ENCODE measurements around the gene FAT2. TPM values are rescaled to one million over a fixed set of nuclear protein-coding genes. Genes with fewer than 3 reads are reported as not detected.

The FAT2 gene
- total RNA-seq, 2 experiments from 2014 or later: not detected

DNA sequence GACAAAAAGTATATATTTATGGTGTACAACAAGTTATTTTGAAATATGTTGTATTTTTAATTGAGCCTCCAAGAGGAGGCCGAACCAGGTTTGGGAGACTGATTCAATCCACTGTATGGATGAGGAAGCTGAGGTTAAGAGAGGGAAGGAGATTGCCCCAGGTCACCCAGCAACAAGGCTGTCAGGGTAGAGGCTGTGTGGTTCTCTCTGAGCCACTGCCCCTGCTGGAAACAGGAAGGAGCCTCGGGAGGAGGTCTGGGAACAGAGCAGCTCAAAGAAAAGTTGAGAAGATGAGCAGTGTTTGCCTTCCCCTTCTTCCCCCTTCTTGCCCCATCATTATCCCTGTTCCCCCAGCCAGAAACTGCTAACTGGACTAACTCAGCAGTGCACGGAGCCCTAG is 6.6 kb upstream of the FAT2 start:
- Histone ChIP-seq H2AFZ (ENCODE audit: low read length) (no peak overlapping the region), H3K36me3 (ENCODE audit: insufficient read depth, low read length) (no peaks in the 10 kb centered on the region), H4K20me1 (ENCODE audit: insufficient read depth, low read length) (no peaks in the 10 kb centered on the region), H3K27ac (ENCODE audit: low read depth, low read length, poor library complexity, severe bottlenecking) (no peak overlapping the region), H3K4me2 (ENCODE audit: low read length) (no peak overlapping the region), H3K4me3 (ENCODE audit: low read depth, low read length, poor library complexity, severe bottlenecking) (no peak overlapping the region), H3K9me3 (ENCODE audit: low read length) (no peaks in the 10 kb centered on the region), H3K9me2 (ENCODE audit: insufficient read depth, low read length) (no peaks in the 10 kb centered on the region), H3K4me1 (ENCODE audit: insufficient read depth, low read length, poor library complexity, severe bottlenecking) (no peaks in the 10 kb centered on the region), H3K79me2 (ENCODE audit: insufficient read depth, low read depth, low read length) (no peaks in the 10 kb centered on the region)
- BruUV-seq (replicated peaks): no TSS peak
- DNase-seq (ENCODE audit: low spot score): no peak
- TF ChIP-seq, protein P1, sequence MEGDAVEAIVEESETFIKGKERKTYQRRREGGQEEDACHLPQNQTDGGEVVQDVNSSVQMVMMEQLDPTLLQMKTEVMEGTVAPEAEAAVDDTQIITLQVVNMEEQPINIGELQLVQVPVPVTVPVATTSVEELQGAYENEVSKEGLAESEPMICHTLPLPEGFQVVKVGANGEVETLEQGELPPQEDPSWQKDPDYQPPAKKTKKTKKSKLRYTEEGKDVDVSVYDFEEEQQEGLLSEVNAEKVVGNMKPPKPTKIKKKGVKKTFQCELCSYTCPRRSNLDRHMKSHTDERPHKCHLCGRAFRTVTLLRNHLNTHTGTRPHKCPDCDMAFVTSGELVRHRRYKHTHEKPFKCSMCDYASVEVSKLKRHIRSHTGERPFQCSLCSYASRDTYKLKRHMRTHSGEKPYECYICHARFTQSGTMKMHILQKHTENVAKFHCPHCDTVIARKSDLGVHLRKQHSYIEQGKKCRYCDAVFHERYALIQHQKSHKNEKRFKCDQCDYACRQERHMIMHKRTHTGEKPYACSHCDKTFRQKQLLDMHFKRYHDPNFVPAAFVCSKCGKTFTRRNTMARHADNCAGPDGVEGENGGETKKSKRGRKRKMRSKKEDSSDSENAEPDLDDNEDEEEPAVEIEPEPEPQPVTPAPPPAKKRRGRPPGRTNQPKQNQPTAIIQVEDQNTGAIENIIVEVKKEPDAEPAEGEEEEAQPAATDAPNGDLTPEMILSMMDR (conservative IDR thresholded peaks at IDR 0.05; ENCODE audit: low read length): no peak
- no peak for TF ChIP-seq EZH2phosphoT487 (IDR thresholded peaks at IDR 0.05; ENCODE audit: borderline replicate concordance, low read depth, low read length)
- intact Hi-C loops (cut with micrococcal nuclease; ENCODE audit: unreplicated experiment): no loop called here
- CTCF ChIA-PET (ENCODE audit: unreplicated experiment): interaction anchor here (1.1 kb wide), 1 partner anchor 54 kb away, joined by 3 read pairs; no protein-coding TSS in a partner anchor
- POLR2A ChIA-PET: no interaction called here

DNA sequence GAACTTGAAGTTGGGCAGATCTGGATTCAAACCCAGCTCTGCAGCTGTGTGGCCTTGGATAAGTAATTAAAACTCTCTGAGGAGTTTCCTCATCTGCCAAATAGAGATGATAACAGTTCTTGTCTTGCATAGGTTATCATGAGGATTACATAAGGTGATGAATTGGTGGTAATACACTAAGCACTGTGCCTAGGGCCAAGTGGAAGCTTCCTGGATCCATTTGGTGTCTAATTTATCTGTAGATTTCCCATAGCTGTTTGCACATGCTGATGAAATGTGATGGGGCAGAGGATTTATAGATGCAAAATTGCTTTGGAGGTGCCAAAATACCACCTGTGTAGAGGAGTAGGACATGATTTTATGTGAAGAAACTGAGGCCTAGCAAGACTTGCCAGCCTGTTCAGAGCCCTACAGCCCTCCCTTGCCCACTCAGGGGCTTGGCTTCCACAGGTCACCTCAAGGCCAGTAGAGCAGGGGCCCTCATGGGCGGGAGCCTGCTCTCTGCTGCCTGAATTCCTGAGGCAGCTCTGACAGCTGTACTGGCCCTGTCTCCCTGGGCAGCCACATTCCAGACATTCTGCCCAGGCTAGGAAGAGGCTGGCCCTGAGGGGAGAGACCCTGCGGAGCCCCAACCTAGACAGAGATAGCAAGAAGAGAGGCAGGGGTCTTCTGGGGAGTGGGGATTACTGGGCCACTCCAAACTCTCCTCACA is 5.9 kb upstream of the FAT2 start:
- BruUV-seq (replicated peaks): no TSS peak
- Histone ChIP-seq H3K36me3 (ENCODE audit: insufficient read depth, low read length) (no peaks in the 10 kb centered on the region), H3K4me1 (ENCODE audit: insufficient read depth, low read length, poor library complexity, severe bottlenecking) (no peaks in the 10 kb centered on the region), H3K9me3 (ENCODE audit: low read length) (no peaks in the 10 kb centered on the region), H3K4me3 (ENCODE audit: low read depth, low read length, poor library complexity, severe bottlenecking) (no peak overlapping the region), H4K20me1 (ENCODE audit: insufficient read depth, low read length) (no peaks in the 10 kb centered on the region), H3K27ac (ENCODE audit: low read depth, low read length, poor library complexity, severe bottlenecking) (no peak overlapping the region), H3K79me2 (ENCODE audit: insufficient read depth, low read depth, low read length) (no peaks in the 10 kb centered on the region), H2AFZ (ENCODE audit: low read length) (no peak overlapping the region), H3K9me2 (ENCODE audit: insufficient read depth, low read length) (no peaks in the 10 kb centered on the region), H3K4me2 (ENCODE audit: low read length) (no peak overlapping the region)
- ChIA-PET POLR2A (interaction anchor here (0.9 kb wide), 1 partner anchor 293 kb away, joined by 3 read pairs; no protein-coding TSS in a partner anchor), CTCF (ENCODE audit: unreplicated experiment) (interaction anchor here (1.1 kb wide), 1 partner anchor 55 kb away, joined by 3 read pairs; no protein-coding TSS in a partner anchor)
- intact Hi-C loops (cut with micrococcal nuclease; ENCODE audit: unreplicated experiment): no loop called here
- TF ChIP-seq, protein P1 (conservative IDR thresholded peaks at IDR 0.05; ENCODE audit: low read length): no peak
- no peak for TF ChIP-seq EZH2phosphoT487 (IDR thresholded peaks at IDR 0.05; ENCODE audit: borderline replicate concordance, low read depth, low read length)
- DNase-seq (ENCODE audit: low spot score): no peak

DNA sequence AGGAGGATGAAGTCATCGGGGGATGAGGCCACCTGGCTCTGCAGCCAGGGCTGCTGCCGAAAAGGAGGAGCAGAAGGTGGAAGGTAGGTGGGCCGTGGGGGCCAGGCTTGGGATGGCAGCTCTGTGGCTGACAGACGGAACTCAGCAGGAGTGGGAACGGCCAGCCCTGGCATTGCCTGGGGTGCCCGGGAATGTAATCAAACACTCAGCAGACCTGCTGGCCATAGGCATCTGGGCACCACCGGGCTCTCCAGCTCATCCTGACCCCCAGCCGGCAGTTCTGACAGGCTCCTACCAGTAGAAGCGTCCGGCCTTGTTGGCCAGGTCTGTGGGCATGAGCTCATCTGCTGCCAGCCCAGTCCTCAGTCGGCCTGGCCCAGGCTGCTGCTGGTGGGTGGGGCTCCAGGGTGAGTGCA is 4.3 kb upstream of the FAT2 start:
- CTCF ChIA-PET (ENCODE audit: unreplicated experiment): no interaction called here
- Histone ChIP-seq H3K79me2 (ENCODE audit: insufficient read depth, low read depth, low read length) (no peaks in the 10 kb centered on the region), H3K4me2 (ENCODE audit: low read length) (no peak overlapping the region), H2AFZ (ENCODE audit: low read length) (no peak overlapping the region), H3K9me2 (ENCODE audit: insufficient read depth, low read length) (no peaks in the 10 kb centered on the region), H3K27ac (ENCODE audit: low read depth, low read length, poor library complexity, severe bottlenecking) (no peak overlapping the region), H3K36me3 (ENCODE audit: insufficient read depth, low read length) (no peaks in the 10 kb centered on the region), H4K20me1 (ENCODE audit: insufficient read depth, low read length) (no peaks in the 10 kb centered on the region), H3K4me1 (ENCODE audit: insufficient read depth, low read length, poor library complexity, severe bottlenecking) (no peaks in the 10 kb centered on the region), H3K9me3 (ENCODE audit: low read length) (no peaks in the 10 kb centered on the region), H3K4me3 (ENCODE audit: low read depth, low read length, poor library complexity, severe bottlenecking) (no peak overlapping the region)
- POLR2A ChIA-PET: interaction anchor here (0.6 kb wide), 1 partner anchor 35 kb away, joined by 3 read pairs; no protein-coding TSS in a partner anchor
- BruUV-seq (replicated peaks): no TSS peak
- intact Hi-C loops (cut with micrococcal nuclease; ENCODE audit: unreplicated experiment): no loop called here
- no peak for TF ChIP-seq EZH2phosphoT487 (IDR thresholded peaks at IDR 0.05; ENCODE audit: borderline replicate concordance, low read depth, low read length)
- TF ChIP-seq, protein P1 (conservative IDR thresholded peaks at IDR 0.05; ENCODE audit: low read length): no peak
- DNase-seq (ENCODE audit: low spot score): no peak

All from OCI-LY7 (cell line).